ENCODE data around the gene TSG101.

- TF ChIP-seq CTCF (IDR thresholded peaks at IDR 0.05) (no peak), EZH2 (IDR thresholded peaks at IDR 0.05) (no peak)
Measured at GRCh38 chr11:18493310-18493709, 33.4 kb downstream of the TSG101 start.
